GM19438 (cell line): ENCODE results near the gene IGF1R.

Experiments
- ATAC-seq: cut with Tn5 transposase; IDR thresholded peaks from one replicate; pipeline ENCODE4 v1.9.1; 2021; ENCODE audit warnings: low read depth; ENCODE audit not compliant: unreplicated experiment

The IGF1R gene

DNA sequence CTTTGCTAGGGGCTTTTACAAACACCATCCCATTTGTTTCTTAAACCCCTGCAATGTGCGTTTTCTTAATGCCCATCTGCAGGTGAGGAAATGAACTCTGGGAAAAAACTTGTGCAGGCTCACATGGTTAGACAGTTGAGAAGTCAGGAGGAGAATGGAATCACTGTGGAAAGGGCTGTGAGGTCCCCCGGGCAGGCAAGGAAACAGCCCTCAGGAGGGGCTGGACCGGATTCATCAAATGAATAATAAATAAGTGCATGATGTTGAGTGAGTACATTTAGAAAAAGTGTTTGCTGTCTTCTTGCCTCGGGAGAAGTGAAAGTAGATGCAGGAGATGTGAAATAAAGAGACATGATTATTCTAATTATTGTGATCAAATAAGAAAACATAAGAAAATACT lies 282.7 kb downstream of the IGF1R start:
- no peak for ATAC-seq

DNA sequence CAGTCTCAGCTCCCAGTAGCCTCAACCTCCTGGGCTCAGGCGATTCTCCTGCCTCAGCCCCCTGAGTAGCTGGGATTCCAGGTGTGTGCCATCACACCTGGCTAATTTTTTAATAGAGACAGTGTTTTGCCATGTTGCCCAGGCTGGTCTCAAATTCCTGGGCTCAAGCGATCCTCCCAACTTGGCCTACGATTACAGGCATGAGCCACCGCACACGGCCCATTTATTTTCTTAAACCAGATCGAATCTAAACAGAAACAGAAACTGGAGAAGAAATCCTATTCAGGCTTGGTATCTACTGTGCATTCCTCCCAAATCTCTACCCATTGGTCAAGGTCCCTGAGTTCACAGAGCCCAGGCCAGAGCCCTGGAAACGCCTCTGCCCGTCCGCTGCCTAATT lies 285.1 kb downstream of the IGF1R start:
- ATAC-seq, result no peak

GRCh38 chr15:98935736-98936135 lies 287.4 kb downstream of the IGF1R start:
- no peak for ATAC-seq

DNA sequence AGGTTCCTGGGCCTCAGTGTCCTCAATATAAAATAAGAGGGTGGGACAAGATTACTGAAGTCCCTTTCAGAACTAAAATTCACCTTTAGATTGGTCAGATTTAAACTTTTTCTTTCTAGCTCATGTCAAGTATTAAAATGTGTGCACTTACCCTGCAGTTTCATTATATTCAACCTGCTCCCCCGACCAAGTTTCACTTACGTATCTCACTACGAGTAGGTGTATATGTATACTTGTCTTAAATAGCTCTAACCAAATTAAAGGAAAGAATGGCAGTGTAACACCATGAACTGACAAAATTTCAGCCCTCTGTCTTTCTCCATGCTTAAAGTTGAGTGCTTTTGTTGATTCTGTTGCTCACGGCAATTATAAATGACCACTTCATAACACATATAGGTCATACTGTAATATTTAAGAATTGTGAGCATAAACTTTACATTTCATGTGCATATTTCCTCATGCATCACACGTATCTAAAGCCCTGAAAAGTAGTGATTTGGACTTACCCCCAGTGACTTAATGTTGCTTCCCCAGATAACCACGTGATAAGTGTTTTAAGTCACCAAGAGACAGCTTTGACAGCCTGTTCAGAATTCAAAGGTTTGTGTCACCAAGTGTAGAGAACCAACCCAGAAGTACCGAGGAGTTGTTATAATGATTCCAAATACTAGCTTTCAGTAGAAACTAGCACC lies 289.2 kb downstream of the IGF1R start:
- peak; percentile 59 for ATAC-seq

DNA sequence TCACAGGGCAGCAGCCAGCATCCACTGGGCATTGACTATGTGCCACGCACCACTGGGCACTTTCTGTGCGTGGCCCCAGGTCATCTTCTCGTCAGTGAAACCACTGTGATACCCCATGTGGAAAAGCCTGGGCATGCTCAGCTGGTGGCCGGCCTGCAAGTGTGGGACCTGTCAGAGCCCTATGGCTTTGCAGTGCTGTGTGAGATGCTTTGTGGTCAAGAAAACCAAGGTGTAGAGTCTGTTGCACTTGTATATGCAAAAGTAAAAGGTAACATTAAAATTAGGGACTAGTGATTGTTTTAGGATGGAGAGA lies 289.7 kb downstream of the IGF1R start:
- no peak for ATAC-seq

DNA sequence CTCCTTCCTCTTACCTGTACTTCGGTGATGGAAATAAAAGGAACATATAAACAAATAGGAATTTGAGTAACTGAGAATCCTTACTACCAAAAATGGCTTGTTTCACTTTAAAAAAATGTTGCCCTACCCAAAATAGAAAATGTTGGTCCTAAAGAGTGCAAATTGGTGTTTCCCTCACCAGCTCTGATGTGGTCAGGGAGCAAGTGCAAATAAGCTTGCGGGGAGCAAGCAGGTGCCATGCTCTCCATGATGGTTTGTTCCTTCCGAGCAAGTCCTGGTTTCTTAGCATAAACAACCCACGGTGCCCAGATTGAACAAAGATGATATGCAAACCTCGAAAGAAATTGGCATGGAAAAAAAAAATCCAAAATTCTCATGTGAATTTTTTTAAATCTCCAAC lies 290.5 kb downstream of the IGF1R start:
- ATAC-seq, result no peak

DNA sequence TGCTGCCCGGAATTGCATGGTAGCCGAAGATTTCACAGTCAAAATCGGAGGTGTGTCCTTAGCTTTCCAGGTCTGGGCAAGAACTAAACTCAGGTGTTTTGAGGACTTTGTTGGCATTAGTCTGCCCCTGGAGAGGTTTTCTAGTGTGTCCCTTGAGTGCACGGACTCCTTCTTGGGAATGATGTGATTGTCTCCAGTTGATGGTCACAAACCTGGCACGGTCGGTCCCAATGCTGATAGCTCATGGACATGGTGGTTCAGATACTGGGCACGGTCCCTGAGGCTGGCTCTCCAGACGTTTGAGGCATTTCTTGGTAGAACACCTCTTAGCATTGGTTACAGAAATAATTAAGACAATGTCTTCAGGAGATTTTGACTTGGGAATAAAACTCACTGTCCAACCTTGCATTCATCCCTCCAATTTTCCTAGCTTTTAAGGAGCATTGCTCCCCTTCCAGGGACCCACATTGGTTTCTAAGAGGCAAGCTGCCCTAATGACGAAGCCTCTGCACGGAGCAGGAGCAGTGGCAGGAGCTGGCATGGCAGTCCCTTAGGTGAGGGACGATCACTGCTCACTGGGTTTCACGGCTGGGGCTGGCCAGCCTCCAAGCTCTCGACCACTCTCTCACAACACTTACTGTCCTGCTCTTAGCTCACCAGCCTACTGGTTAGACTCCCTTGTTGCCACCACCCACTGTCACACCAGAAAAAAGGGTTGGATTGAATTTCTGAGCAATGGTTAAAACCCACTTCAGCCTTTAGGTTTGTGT lies 291.2 kb downstream of the IGF1R start:
- ATAC-seq, result no peak

- no peak for ATAC-seq
Observed at GRCh38 chr15:98941595-98942255, 293.4 kb downstream of the IGF1R start.

- ATAC-seq, result no peak
Observed at GRCh38 chr15:98942431-98942830, 294.1 kb downstream of the IGF1R start.

DNA sequence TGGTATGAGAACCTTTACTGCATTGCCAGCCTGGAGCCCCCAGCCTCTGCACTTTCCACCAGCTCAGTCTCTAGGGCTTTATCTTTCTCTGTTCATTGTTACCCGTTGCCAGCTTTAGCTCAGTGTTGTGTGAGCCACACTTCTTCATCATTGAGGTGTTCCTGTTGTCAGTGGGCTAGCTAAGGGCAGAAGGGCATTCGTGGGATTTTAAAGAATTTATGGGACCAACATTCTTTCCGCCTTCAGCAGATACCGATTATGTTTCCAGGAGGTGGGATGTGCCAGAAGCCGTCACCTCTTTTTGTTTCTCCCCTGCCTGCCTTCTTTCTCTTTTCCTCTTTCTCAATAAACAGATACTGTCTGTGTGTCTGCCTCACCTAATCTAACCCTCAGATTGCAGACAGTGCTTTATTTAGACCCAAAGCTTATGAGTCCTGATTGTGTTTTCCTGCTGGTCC lies 294.7 kb downstream of the IGF1R start:
- no peak for ATAC-seq

- ATAC-seq, result no peak
Observed at GRCh38 chr15:98943601-98944151, 295.3 kb downstream of the IGF1R start.

DNA sequence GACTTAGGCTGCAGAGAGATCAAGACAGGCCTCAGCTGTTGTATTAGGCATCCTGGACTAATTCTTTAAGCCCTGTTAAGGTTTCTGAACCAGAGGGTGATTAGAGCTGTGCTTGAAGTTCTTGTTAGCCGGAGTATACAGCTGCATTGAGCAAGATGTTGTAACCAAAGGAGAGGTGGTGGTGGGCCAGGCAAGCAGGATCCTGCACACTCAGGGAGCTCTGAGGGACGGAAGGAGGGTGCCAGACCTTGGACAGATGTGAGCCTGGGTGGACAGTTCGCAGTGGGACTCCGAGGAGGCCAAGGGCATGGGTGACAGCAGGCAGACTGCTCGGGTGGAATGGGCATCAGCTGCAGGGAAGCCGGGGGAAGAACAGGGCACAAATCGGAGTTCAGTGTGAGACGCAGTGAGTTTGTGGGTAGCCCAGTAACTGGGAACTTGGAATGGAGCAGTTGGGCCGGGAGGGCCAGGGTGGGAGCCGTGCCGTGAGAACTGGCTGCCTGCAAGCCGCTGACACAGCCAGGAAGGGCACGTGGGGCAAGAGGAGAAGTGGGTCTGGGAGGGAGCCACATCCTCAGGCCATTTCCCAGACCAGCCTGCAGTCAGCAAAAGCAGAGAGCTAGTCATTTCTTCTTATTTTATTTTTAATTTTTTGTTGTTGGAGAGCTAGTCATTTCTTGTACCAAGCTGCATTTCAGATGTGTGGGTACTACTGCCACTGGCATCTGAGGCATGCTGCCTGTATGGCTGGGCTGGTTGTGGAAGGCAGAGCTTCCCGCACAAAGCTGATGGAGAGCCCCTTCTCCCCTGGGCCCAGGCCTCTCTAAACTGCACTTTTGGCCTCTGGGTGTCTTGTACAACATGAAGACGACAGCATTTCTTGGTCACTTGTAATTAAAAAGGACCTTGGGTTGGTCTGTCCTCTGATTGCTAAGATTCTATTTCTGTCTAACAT lies 298.2 kb downstream of the IGF1R start:
- no peak for ATAC-seq

DNA sequence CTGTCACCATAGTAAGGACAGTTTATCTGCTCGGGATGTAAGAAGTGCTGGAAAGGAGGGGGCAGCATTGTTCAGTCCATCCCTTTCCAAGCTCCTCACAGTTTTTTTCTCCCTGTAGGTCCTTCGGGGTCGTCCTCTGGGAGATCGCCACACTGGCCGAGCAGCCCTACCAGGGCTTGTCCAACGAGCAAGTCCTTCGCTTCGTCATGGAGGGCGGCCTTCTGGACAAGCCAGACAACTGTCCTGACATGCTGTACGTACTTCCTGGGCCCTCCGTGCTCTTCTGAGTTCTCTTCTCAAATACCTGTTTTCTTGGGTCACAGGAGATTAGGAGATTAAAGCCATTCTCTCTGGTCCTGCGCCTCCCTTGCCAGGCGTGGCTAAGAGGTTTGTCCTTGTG lies 300.1 kb downstream of the IGF1R start:
- no peak for ATAC-seq

GRCh38 chr15:98948941-98949340 lies 300.6 kb downstream of the IGF1R start:
- no peak for ATAC-seq

DNA sequence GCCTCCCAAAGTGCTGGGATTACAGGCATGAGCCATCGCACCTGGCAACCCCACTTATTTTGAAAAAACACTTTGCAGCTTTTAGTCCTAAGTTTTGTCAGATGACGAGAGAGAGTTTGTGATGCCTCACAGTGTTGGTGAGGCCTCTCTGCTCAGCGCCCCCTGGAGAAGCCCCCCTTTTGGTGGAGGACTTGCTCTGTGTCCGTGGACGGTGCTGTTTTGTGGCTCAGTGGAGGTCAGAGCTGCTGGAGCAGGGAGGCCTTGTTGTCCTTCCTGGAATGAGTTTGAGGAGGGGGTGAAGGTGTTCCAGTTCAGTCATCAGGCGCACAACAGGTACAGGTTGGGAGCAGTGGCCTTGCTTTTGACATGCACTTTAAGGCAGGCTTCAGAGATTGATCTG lies 301.3 kb downstream of the IGF1R start:
- no peak for ATAC-seq

- ATAC-seq, result no peak
Observed at GRCh38 chr15:98950248-98950647, 301.9 kb downstream of the IGF1R start.

DNA sequence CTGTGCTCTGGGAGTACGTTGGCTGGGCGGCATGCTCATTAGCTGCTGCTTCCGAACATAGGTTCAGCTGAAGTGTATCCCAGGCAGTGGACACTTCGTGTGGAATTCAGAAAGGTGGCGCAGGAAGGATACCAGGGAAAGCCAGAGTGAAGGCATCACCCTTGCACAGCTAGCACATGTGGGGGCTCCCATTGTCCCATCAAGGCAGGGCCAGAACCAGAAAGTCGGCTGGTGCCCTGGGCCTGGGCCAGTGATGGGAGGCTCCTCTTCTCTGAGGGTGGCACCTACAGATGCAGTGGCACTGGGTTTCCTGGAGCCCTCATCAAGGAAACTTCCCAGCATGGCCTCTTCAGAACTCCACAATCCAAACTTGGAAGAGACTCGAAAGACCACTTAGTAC lies 302.7 kb downstream of the IGF1R start:
- ATAC-seq, result no peak

DNA sequence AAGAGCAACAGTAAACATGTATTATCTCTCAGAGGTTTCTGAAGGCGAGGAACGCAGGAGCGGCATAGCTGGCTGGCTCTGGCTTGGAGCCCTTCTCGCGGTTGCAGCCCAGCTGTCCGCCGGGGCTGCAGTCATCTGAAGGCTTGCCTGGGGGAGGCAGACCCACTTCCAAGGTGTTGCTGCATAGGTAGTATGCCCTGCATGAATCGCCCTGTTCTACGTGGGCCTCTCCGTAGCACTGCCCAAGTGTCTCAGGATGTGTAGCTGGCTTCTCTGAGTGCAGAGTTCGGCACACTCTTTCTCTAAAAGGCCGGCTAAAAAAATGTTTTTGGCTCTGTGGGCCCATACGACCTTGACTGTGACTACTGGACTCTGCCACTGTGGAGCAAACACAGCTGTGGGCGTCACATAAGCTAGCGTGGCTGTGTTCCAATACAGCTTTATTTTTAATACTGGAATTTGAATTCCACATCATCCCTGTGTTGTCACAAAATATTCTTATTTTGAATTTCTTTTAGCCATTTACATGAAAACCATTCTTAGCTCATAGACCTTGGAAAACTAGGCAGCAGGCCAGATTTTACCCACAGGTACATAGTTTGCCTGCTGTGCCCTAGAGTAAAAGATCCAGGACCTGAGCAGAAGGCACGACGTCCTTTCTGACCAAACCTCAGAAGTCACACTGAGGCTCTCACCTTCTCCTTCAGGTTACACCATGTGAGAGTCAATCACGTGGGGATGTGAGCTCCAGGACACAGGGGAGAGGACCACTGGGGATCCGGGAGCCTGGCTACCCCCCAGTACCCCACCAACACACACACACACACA lies 303.4 kb downstream of the IGF1R start:
- no peak for ATAC-seq

DNA sequence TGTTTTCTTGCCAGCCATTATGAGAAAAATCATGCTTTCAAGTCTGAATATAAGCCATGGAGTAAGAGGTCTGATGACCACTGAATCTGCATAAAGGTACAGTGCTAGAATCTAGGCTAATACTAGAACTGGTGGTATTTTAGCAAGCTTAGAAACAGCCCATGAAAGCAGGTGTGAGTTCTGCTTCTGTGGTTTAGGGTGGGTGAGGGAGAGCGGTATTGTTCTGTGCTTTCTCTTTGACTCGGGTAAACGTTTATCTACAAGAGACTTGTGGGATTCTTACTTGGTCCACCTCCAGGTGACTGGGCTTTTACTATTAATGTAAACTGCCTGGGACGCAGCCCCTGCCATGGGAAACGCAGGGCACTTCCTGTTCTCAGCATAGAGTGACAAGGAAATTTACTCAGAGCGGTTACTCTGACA lies 304.1 kb downstream of the IGF1R start:
- peak; percentile 94 for ATAC-seq
